GM18868 (cell line): ENCODE data around the gene DLL3.
A peak's percentile ranks its signal among the peaks of the same experiment; 100 is the strongest.
"Not testable (repeated sequence)": the region's sequence is repeated elsewhere in the genome, so short reads cannot be mapped to it uniquely, and the experiment has no call there.

Experiments used
- ATAC-seq: cut with Tn5 transposase; IDR thresholded peaks from one replicate; pipeline ENCODE4 v1.9.1; 2021; ENCODE audit warnings: mild to moderate bottlenecking, moderate library complexity; ENCODE audit not compliant: unreplicated experiment

The DLL3 gene, protein sequence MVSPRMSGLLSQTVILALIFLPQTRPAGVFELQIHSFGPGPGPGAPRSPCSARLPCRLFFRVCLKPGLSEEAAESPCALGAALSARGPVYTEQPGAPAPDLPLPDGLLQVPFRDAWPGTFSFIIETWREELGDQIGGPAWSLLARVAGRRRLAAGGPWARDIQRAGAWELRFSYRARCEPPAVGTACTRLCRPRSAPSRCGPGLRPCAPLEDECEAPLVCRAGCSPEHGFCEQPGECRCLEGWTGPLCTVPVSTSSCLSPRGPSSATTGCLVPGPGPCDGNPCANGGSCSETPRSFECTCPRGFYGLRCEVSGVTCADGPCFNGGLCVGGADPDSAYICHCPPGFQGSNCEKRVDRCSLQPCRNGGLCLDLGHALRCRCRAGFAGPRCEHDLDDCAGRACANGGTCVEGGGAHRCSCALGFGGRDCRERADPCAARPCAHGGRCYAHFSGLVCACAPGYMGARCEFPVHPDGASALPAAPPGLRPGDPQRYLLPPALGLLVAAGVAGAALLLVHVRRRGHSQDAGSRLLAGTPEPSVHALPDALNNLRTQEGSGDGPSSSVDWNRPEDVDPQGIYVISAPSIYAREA

DNA sequence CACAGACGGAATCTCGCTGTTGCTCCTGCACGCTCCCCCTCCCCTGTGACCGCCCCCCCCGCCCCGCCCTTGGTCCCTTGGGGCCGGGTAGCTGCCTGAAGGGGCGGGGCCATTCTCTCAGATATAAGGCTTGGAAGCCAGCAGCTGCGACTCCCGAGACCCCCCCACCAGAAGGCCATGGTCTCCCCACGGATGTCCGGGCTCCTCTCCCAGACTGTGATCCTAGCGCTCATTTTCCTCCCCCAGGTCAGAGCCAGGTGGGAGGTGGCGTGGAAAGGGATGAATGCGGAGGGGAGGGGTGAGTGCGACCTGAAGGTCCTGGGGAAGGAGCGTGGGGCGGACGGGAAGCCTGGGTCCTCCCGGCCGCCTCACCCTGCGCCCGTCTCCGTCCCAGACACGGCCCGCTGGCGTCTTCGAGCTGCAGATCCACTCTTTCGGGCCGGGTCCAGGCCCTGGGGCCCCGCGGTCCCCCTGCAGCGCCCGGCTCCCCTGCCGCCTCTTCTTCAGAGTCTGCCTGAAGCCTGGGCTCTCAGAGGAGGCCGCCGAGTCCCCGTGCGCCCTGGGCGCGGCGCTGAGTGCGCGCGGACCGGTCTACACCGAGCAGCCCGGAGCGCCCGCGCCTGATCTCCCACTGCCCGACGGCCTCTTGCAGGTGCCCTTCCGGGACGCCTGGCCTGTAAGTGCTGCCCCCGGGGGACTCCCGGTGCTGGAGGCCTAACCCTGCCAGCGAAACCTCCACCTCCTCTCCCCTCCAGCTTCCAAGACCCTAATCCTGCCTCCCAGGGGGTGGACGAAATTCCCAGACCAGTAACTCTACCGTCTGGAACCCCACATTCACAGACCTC is at the start of gene DLL3:
Gene DLL3 (plus strand): TSS at position 150 of the 845 bp plus-strand sequence. CDS start 28 bp downstream, at position 178.
- ATAC-seq: no peak

DNA sequence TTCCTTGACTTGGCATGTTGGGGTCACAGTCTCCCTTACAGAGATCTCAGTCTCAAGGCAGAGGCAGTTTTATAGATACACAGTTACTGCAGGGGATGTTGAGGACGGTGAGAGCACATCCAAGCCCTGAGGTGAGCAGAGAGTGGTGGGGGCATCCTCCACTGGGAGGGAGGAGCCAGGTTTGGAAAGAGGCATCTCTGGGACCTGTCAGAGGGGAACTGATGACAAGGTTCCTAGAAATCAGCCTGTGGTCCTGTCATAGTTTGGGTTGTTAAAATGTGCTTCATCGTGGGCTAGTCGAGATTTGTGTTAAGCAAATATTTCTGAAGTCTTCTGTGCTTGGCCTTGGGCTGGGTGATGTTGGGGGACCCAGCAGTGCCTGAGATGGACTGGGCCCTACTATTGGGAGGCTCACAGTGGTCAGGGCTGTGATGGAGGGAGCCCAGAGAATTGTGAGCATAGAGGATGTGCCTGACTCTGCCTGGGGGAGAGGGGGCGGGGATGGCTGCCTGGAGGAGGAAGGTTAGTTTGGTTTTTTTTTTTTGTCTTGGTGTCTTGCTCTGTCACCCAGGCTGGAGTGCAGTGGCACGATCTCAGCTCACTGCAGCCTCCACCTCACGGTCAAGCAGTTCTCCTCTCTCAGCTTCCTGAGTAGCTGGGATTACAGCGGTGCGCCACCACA is 49.5 kb upstream of the DLL3 start:
- no peak for ATAC-seq

DNA sequence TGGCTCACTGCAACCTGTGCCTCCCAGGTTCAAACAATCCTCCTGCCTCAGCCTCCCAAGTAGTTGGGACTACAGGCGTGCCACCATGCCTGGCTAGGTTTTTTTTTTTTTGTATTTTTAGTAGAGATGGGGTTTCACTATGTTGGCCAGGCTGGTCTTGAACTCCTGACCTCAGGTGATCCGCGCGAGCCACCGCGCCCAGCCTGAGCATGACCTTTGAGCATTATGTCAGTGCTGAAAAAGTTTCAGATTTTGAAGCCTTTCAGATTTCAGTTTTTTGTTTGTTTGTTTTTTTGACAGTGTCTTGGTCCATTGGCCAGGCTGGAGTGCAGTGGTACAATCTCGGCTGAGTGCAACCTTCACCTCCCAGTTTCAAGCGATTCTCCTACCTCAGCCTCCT is 47.5 kb upstream of the DLL3 start:
- ATAC-seq: not testable (repeated sequence)

DNA sequence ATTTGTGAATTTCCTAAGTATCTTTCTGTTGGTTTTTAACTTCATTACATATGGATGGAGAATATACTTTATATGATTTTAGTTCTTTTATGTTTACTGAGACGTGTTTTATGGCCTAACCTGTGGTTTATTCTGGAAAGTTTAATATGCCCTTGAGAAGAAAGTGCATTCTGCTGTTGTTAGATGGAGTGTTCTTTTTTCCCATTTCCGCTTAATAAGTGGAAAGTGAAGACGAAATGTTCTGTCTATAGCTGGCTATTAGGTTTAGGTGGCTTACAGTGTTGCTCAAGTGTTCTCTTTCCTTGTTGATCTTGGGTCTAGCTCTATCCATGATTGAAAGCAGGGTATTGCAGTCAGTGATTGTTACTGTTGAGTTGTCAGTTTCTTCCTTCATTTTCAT is 35.3 kb upstream of the DLL3 start:
- ATAC-seq: no peak

DNA sequence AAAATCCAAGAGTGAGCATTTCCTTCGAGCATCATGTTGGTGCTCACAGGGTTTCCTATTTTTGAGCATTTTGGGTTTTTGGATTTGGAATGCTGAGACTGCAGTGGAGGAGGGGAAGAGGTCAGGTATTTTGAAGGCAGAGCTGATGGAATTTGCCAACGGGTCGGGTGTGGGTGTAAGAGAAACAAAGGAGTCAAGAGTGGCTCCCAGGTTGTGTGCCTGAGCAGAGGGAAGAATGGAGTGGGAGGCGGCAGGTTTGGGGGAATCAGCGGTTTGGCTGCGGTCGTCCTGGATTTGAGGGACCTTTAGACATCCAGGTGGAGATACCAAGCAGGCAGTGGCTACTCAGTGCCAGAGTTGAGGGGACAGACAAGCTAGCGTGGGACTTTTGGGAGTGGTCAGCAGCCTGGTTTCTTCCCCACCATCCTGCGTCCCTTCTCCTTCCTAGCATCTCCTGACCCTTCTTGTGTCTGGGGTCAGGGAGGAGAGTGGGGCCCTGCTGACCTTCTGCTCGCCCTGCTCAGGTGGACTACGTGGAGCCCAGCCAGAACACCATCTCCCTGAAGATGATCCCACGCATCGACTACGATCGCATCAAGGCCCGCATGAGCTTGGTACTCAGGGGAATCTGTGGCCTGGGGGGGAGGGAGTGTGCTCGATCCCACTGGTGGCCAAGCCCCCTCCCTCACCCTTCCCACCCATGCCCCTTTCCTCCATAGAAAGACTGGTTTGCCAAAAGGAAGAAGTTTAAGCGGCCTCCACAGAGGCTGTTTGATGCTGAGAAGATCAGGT is 32.6 kb upstream of the DLL3 start:
- no peak for ATAC-seq

DNA sequence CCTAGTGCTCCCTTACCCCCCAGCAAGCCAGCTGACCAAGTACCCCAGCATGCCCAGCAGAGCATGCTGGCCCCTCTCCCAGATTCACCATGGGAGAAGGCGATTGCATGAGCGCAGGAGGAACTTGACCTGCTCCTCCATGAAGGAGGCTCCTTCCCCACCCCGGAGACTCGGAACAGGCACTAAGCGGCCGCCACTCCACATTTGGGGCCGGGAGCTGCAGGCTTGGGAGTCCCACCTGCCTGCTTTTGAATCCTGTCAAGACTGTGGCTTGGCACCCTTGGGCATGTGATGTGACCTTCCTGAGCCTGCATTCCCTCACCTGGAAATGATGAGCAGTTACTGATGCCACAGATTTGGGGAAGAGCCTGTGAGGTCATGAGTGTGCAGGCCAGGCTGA is 30.8 kb upstream of the DLL3 start:
- no peak for ATAC-seq

DNA sequence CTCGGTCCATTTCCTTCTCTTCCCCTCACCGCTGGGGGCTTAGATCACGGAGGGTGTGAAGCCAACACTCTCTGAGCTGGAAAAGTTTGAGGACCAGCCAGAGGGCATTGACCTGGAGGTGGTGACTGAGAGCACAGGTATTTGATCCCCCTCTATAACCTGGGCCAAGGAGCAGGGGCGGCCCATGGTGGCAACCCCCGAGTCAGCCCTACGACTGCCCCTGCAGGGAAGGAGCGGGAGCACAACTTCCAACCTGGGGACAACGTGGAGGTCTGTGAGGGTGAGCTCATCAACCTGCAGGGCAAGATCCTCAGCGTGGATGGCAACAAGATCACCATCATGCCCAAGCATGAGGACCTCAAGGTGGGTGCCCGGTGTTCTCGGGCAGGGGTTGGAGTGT is 29.7 kb upstream of the DLL3 start:
- no peak for ATAC-seq

DNA sequence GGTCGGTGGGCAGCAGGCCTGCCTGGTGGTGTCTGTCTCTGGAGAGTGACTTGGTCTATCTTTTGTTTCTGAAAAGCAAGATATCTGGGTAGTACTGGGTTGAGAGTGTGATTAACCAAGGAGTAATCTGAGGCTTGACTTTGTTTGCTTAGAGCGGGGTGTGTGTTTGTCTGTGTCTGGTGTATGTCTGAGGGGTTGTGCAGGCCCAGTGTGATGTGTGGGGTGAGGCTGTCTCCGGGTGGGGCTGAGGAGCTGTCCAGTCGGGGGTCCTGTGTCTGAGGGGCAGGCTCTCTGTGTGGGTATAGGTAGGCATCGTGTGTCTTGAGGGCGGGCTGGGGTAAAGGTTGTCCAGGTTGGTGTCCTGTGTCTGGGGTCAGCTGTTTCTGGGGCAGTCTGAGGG is 29.2 kb upstream of the DLL3 start:
- no peak for ATAC-seq

DNA sequence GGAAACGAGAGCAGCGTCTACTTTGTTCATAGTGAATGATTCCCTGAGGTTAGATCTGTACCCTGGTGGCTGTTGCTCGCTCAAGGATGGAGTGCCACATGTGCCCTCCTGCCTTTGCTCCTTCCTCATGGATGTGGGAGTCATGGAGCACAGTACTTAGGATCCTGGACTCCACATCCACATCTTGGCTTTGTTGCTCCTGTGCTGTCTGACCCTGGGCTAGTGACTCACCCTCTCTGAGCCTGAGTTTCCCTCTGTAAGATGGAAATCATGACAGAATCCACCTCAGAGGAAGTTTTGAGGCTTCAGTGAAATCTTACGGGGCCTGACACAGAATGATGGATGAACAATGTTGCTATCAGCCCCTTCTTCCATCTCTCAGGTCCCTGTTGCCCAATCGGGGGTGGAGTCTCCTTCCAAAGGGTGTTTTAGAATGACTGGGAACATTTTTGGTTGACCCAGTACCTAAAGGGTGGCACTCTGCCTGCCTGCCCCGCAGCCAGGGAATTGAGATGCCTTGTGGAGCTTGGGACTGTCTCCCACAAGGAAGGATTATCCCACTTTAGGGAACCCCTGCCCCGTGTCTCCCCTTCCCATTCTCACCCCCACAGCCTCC is 27.9 kb upstream of the DLL3 start:
- ATAC-seq: no peak

DNA sequence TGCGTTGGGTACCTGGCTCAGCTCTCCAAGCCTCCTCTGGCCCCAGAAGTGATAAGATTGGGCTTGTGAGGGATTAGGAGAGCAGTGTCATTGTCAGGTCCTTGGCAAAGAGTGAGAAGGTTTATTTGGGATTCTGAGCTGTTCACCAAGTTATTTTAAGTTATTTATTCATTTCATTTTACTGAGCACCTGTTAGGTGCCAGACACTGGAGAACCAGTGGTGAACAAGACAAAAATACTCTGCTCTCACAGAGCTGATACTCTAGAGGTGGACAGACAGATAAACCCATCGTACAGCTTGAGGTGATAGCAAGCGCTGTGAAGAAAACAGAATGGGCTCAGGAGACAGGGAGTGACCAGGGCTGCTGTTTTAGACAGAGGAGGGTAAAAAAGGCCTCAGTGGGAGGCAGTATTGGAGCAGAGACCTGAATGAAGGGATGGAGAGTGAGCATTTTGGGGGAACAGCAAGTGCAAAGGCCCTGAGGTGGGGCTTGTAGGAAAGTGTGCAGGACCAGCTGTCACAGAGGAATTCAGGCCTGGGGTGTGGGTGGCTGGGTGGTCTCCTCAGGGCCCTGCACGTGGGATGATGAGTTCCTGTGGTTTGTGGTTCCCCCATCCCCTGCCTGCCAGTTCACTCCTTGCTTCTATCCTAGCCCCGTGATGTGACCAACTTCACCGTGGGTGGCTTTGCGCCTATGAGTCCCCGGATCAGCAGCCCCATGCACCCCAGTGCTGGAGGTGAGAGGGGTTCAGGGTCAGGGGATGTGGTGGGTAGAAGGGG is 26.8 kb upstream of the DLL3 start:
- no peak for ATAC-seq

DNA sequence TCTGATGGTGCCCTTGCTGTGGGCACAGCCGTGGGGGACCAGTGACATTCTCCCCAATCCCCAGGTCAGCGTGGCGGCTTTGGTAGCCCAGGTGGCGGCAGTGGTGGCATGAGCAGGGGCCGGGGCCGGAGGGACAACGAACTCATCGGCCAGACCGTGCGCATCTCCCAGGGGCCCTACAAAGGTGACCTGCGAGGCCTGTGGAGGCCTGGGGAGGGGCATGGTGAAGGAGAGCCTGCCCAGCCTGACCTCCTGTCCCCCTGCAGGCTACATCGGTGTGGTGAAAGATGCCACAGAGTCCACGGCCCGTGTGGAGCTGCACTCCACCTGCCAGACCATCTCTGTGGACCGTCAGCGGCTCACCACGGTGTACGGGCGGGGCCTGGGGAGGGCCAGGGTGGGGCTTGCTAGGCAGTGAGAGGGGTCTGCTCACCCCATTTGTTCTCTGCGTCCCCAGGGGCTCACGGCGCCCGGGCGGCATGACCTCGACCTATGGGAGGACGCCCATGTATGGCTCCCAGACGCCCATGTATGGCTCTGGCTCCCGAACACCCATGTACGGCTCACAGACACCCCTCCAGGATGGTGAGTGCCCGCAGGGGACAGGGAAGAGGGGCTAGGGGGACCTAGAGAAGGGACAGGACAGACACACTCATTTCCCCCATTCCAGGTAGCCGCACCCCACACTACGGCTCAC is 25.9 kb upstream of the DLL3 start:
- ATAC-seq: no peak

DNA sequence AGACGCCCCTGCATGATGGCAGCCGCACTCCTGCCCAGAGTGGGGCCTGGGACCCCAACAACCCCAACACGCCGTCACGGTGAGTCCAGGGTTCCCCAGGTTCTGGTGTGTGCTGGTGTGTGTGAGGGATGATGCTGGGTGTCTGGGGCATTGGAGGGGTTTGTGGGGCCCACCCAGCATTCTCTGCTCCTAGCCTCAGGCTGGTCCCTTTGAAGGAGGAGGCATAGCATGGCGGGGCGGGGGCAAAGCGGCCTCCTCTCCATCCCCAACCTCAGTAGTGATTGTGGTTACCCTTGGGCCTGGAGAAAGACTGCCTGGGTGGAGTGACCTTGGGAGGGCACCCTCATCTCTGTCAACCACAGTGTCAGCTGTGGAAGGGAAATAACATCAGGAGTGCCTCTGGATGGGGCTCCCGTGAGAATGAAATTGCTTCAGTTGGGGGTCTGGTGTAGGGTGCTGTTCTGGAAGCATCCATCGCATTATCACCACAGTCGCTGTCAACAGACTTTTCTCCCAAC is 25.2 kb upstream of the DLL3 start:
- ATAC-seq: no peak

DNA sequence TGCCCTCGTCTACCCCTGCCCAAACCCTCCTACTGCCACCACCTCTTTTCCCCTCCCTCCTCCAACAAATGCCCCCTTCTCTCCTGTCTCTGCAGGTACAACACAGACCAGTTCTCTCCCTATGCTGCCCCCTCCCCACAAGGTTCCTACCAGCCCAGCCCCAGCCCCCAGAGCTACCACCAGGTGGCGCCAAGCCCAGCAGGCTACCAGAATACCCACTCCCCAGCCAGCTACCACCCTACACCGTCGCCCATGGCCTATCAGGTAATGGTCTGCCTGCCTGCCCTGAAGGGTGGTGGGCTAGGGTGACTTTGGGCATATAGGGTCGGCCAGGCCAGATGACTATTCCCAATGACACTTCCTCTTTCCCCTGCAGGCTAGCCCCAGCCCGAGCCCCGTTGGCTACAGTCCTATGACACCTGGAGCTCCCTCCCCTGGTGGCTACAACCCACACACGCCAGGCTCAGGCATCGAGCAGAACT is 24.6 kb upstream of the DLL3 start:
- ATAC-seq: no peak

DNA sequence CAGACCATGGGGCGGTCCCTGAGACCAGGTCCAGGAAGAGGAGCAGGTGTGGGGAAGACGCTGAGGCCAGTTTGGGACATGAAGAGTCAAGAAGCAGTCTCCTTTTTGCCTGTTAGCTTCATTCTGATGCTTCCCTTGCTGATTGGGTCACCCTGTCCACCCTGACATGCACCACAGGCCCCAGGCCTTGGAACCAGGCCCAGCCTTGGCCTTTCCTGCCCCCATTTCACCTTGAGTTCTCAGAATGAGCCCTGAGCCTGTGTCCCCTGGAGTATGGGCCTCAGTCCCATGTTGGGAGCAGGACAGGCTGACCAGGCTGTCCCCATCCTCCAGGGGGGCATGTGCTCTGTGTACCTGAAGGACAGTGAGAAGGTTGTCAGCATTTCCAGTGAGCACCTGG is 23.0 kb upstream of the DLL3 start:
- no peak for ATAC-seq

DNA sequence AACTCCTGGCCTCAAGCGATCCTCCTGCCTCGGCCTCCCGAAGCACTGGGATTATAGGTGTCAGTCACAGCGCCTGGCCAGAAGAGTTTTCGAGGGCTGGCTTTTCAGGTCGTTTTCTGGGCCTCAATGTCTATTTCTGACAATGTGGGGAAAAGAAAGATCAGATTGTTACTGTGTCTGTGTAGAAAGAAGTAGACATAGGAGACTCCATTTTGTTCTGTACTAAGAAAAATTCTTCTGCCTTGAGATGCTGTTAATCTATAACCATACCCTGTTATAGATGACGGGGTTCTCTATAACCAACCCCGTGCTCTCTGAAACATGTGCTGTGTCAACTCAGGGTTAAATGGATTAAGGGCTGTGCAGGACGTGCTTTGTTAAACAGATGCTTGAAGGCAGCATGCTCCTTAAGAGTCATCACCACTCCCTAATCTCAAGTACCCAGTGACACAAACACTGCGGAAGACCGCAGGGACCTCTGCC is 19.4 kb upstream of the DLL3 start:
- ATAC-seq: not testable (repeated sequence)

DNA sequence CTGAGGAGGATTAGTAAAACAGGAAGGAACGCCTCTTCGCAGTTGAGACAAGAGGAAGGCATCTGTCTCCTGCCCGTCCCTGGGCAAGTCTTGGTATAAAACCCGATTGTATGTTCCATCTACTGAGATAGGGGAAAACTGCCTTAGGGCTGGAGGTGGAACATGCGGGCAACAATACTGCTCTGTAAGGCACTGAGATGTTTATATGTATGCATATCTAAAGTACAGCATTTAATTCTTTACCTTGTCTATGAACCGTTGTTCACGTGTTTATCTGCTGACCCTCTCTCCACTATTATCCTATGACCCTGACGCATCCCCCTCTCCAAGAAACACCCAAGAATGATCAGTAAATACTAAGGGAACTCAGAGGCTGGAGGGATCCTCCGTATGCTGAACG is 18.8 kb upstream of the DLL3 start:
- ATAC-seq: no peak

DNA sequence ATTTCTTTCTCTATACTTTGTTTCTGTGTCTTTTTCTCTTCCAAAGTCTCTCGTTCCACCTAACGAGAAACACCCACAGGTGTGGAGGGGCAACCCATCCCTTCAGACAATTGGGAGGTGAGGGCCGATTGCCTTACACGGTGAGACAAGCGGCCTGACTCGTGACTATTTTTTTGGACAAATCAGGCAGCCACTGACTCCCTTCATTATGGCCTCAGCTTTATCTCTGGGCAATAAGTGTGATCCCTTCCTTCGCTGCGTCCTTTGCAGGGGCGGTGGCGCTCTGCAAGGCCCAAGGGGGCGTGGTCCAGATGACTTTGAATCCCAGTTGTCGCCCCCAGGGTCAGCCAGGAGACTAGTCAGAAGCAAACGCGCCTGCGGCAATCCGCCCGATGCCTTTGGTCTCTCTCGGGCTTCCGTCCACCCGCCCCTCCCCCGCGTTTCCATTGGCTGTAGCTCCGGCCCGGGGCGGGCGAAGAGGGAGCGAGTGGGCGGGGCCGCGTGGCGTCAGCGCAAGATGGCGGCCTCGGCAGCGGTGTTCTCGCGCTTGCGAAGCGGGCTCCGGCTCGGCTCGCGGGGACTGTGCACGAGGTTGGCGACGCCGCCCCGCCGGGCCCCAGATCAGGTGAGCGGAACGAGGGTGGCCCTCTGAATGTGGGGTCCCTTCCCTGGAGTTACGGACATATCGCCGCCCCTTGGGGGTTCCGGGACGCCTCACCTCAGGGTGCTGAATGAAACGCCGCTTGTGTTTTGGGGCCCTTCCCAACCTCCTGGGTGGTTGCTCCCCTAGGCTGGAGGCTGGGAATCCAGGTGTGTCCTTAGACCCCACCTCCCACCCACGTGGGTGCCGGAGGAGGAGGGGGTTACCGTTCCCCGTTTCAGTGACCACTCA is 18.2 kb upstream of the DLL3 start, which contains the start of gene TIMM50:
Gene TIMM50 (plus strand): TSS at position 502 of the 892 bp plus-strand sequence. CDS start 16 bp downstream, at position 518.
- peak; percentile 85 for ATAC-seq
